ENCODE data around the gene PCDHGA1.

PCDHGA1 gene

DNA sequence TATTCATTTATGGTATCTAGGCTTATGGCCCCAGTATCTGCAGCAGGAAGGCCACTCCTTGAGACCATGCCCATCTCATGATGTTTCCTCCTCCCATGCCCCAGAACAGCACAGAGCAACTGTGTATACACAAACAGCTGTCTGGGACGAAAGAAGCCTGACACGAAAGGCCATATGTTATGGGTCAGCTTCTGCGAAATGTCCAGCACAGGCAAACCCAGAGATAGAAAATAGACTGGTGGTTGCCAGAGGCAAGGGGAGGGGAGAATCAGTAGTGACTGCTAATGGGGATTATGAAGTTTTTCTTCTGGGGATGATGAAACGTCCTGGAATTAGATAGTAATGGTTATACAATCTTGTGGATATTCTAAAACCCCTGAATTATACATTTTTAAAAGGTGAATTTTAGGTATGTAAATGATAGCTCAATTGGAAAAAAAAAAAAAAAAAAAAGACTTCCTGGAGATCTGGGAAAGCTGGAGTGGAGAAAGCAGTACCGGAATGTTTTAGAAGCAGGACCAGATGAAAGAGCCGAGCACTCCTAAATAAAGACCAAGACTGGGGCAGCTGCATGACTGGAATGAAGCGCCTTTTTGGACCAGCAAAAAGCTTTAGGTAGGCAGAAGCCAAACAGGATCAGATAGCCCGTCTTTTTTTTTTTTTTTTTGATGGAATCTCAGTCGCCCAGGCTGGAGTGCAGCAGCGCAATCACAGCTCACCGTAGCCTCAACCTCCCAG is 187.7 kb downstream of the PCDHGA1 start:
- H3K4me3 ChIP-seq (ENCODE audit: low read length): no peak overlapping the region

GRCh38 chr5:141518618-141519015 is 188.3 kb downstream of the PCDHGA1 start:
- no peaks in the 10 kb centered on the region for H3K9me3 ChIP-seq (ENCODE audit: control insufficient read depth, insufficient read depth, low read length)
- no peak for TF ChIP-seq EZH2phosphoT487 (IDR thresholded peaks at IDR 0.05; ENCODE audit: borderline replicate concordance, low read length)
- TF ChIP-seq, protein P1, sequence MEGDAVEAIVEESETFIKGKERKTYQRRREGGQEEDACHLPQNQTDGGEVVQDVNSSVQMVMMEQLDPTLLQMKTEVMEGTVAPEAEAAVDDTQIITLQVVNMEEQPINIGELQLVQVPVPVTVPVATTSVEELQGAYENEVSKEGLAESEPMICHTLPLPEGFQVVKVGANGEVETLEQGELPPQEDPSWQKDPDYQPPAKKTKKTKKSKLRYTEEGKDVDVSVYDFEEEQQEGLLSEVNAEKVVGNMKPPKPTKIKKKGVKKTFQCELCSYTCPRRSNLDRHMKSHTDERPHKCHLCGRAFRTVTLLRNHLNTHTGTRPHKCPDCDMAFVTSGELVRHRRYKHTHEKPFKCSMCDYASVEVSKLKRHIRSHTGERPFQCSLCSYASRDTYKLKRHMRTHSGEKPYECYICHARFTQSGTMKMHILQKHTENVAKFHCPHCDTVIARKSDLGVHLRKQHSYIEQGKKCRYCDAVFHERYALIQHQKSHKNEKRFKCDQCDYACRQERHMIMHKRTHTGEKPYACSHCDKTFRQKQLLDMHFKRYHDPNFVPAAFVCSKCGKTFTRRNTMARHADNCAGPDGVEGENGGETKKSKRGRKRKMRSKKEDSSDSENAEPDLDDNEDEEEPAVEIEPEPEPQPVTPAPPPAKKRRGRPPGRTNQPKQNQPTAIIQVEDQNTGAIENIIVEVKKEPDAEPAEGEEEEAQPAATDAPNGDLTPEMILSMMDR (IDR thresholded peaks at IDR 0.05; ENCODE audit: low read depth, low read length, poor library complexity, severe bottlenecking): no peak
- no peak overlapping the region for H3K4me2 ChIP-seq (ENCODE audit: low read length)
- H3K79me2 ChIP-seq (ENCODE audit: control insufficient read depth, low read length): peaks cover 8% of the 10 kb centered on the region
- H3K27me3 ChIP-seq (ENCODE audit: control insufficient read depth, low read length): no peaks in the 10 kb centered on the region
- peaks cover 89% of the 10 kb centered on the region for H3K36me3 ChIP-seq (ENCODE audit: control insufficient read depth, low read length)
- H4K20me1 ChIP-seq (ENCODE audit: control insufficient read depth, insufficient read depth, low read depth, low read length): no peaks in the 10 kb centered on the region
- no peak overlapping the region for H3K4me3 ChIP-seq (ENCODE audit: low read length)
- peaks cover 22% of the 10 kb centered on the region for H3F3A ChIP-seq (ENCODE audit: control insufficient read depth, insufficient read depth)
- H3K27ac ChIP-seq (ENCODE audit: low read depth, low read length): no peak overlapping the region
- no peaks in the 10 kb centered on the region for H3K9me2 ChIP-seq (replicated peaks; ENCODE audit: control insufficient read depth, low read length)
- H3K4me1 ChIP-seq (ENCODE audit: control insufficient read depth, low read length): peaks cover 79% of the 10 kb centered on the region

More for the DNA sequence above, 187.7 kb downstream of the PCDHGA1 start:
- H4K20me1 ChIP-seq (ENCODE audit: control insufficient read depth, insufficient read depth, low read depth, low read length): no peaks in the 10 kb centered on the region
- no peaks in the 10 kb centered on the region for H3K9me2 ChIP-seq (replicated peaks; ENCODE audit: control insufficient read depth, low read length)
- peaks cover 5% of the 10 kb centered on the region for H3K79me2 ChIP-seq (ENCODE audit: control insufficient read depth, low read length)
- H3K27me3 ChIP-seq (ENCODE audit: control insufficient read depth, low read length): no peaks in the 10 kb centered on the region
- peaks cover 88% of the 10 kb centered on the region for H3K36me3 ChIP-seq (ENCODE audit: control insufficient read depth, low read length)
- H3K9me3 ChIP-seq (ENCODE audit: control insufficient read depth, insufficient read depth, low read length): no peaks in the 10 kb centered on the region
- no peak overlapping the region for H3K4me2 ChIP-seq (ENCODE audit: low read length)
- H3F3A ChIP-seq (ENCODE audit: control insufficient read depth, insufficient read depth): peaks cover 26% of the 10 kb centered on the region
- TF ChIP-seq EZH2phosphoT487 (IDR thresholded peaks at IDR 0.05; ENCODE audit: borderline replicate concordance, low read length): no peak
- TF ChIP-seq, protein P1 (IDR thresholded peaks at IDR 0.05; ENCODE audit: low read depth, low read length, poor library complexity, severe bottlenecking): no peak
- H3K27ac ChIP-seq (ENCODE audit: low read depth, low read length): peak overlapping the region; percentile 6; the same call in 1 of the 2 replicates
- peaks cover 80% of the 10 kb centered on the region for H3K4me1 ChIP-seq (ENCODE audit: control insufficient read depth, low read length)

- H3K9me3 ChIP-seq (ENCODE audit: control insufficient read depth, insufficient read depth, low read length): no peaks in the 10 kb centered on the region
- H3K4me1 ChIP-seq (ENCODE audit: control insufficient read depth, low read length): peaks cover 79% of the 10 kb centered on the region
- TF ChIP-seq, protein P1 (IDR thresholded peaks at IDR 0.05; ENCODE audit: low read depth, low read length, poor library complexity, severe bottlenecking): no peak
- TF ChIP-seq EZH2phosphoT487 (IDR thresholded peaks at IDR 0.05; ENCODE audit: borderline replicate concordance, low read length): no peak
- peaks cover 91% of the 10 kb centered on the region for H3K36me3 ChIP-seq (ENCODE audit: control insufficient read depth, low read length)
- H3K4me3 ChIP-seq (ENCODE audit: low read length): no peak overlapping the region
- H3K27ac ChIP-seq (ENCODE audit: low read depth, low read length): peak overlapping the region; percentile 12
- no peaks in the 10 kb centered on the region for H3K9me2 ChIP-seq (replicated peaks; ENCODE audit: control insufficient read depth, low read length)
- peaks cover 17% of the 10 kb centered on the region for H3K79me2 ChIP-seq (ENCODE audit: control insufficient read depth, low read length)
- no peaks in the 10 kb centered on the region for H3K27me3 ChIP-seq (ENCODE audit: control insufficient read depth, low read length)
- peak overlapping the region; percentile 16; the same call in 1 of the 2 replicates for H3K4me2 ChIP-seq (ENCODE audit: low read length)
- H3F3A ChIP-seq (ENCODE audit: control insufficient read depth, insufficient read depth): peaks cover 16% of the 10 kb centered on the region
- no peaks in the 10 kb centered on the region for H4K20me1 ChIP-seq (ENCODE audit: control insufficient read depth, insufficient read depth, low read depth, low read length)
These were observed 189.6 kb downstream of the PCDHGA1 start for GRCh38 chr5:141519605-141520565.

Data from DOHH2 (cell line).